Heart left ventricle (tissue), 13 donors: Measurements from ENCODE around the gene DNAAF3.

ENCODE experiments used
- POLR2A ChIP-seq, 2 donors: fragments of 450-650 bp; IDR thresholded peaks; one replicate each; pipeline ENCODE4 v1.6.1; 2017; ENCODE audit warnings: antibody characterized with exemption in 2 of 2, mild to moderate bottlenecking in 2 of 2, moderate library complexity in 2 of 2
- TF ChIP-seq, protein P1 (sequence below), 12 donors: fragments of 200-600 bp; sonication (generic) in 4 of 12; IDR thresholded peaks; one replicate each; pipeline versions ENCODE4 v1.5.0 to v1.8.0; 2018 to 2022; ENCODE audit warnings: antibody characterized with exemption in 12 of 12, mild to moderate bottlenecking in 5 of 12
- donor health status: ischemic (EF 13 %, LVEDD 7.1; RV severe dilation, severe dysfunction).
- donor health status: DM: no; HTN: yes; CAD: no.
- donor health status: DM: no; HTN: no; CAD: no.
- donor health status: ischemic (EF 25% LVEDD 6.9; RV normal size, moderate dysfunction).
- donor health status: ischemic (EF 25% LVEDD 5.7; RV mildly dilated, moderate dysfunction).
- donor health status: ischemic (EF 35%, LVEDD 5.7; RV mildly dilated, moderate dysfunction).
- donor health status: nonischemic (EF 11% LVEDD 7.7; RV severe dilation, severe dysfunction).
- donor health status: DM: yes; HTN: yes; CAD: no.
- donor health status: PGD.
- donor health status: ischemic (EF 29% LVEDD 5.4; RV normal size, mild dysfunction).
- donor health status: nonischemic (EF 23%, LVEDD 6.1; RV moderate dilation, normal function).

- TF ChIP-seq POLR2A (IDR thresholded peaks at IDR 0.05) = no peak
- TF ChIP-seq, protein P1, sequence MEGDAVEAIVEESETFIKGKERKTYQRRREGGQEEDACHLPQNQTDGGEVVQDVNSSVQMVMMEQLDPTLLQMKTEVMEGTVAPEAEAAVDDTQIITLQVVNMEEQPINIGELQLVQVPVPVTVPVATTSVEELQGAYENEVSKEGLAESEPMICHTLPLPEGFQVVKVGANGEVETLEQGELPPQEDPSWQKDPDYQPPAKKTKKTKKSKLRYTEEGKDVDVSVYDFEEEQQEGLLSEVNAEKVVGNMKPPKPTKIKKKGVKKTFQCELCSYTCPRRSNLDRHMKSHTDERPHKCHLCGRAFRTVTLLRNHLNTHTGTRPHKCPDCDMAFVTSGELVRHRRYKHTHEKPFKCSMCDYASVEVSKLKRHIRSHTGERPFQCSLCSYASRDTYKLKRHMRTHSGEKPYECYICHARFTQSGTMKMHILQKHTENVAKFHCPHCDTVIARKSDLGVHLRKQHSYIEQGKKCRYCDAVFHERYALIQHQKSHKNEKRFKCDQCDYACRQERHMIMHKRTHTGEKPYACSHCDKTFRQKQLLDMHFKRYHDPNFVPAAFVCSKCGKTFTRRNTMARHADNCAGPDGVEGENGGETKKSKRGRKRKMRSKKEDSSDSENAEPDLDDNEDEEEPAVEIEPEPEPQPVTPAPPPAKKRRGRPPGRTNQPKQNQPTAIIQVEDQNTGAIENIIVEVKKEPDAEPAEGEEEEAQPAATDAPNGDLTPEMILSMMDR (IDR thresholded peaks at IDR 0.05) = no peak
These were observed 4.7 kb downstream of the DNAAF3 start for GRCh38 chr19:55161571-55162322.
